BJ (cell line): ENCODE results near the gene MTNR1B. TPM values are rescaled to one million over a fixed set of nuclear protein-coding genes. Genes with fewer than 3 reads are reported as not detected.

Source experiments
- CTCF ChIA-PET: fragments of 350-600 bp; formaldehyde crosslinking; extraction: SDS; loops from one replicate; lab custom pipeline; 2021; ENCODE audit warnings: antibody characterized with exemption, inconsistent platforms; lab: Yijun Ruan, JAX
- POLR2A ChIA-PET: fragments of 300-600 bp; sonication (Branson Sonifier 250); formaldehyde crosslinking; extraction: SDS; loops from one replicate; lab custom pipeline; 2021; ENCODE audit warnings: antibody characterized with exemption; lab: Charles Lee
- DNase-seq: peaks from one replicate; pipeline ENCODE4 v3.0.0-alpha.2; 2011; ENCODE audit warnings: low read depth
- H3K27me3 ChIP-seq: 2 replicates; pipeline ENCODE4 v1.6.0; 2011; ENCODE audit warnings: low read length; ENCODE audit not compliant: control insufficient read depth, insufficient read depth
- H3K36me3 ChIP-seq: 2 replicates; pipeline ENCODE4 v1.5.1; 2011; ENCODE audit warnings: low read length; ENCODE audit not compliant: control insufficient read depth, insufficient read depth
- H3K4me3 ChIP-seq: 2 replicates; pipeline ENCODE4 v1.5.1; 2011; ENCODE audit warnings: low read depth, mild to moderate bottlenecking, control low read depth, low read length
- CTCF ChIP-seq: IDR thresholded peaks from 2 replicates; pipeline ENCODE4 v1.5.1; 2011; ENCODE audit warnings: low read depth, mild to moderate bottlenecking, control low read depth, inconsistent platforms, low read length, moderate library complexity; ENCODE audit not compliant: insufficient read depth
- polyA plus RNA-seq: library from polyadenylated mRNA; depleted of rRNA; stranded (reverse); fragments of >200 nt; gene quantifications from 2 replicates; pipeline ENCODE4 v1.2.3, GENCODE V29; 2011

Gene MTNR1B
- polyA plus RNA-seq, 1 experiment: not detected

- no peak for TF ChIP-seq CTCF
- Histone ChIP-seq H3K36me3 (no peaks in the 10 kb centered on the region), H3K4me3 (no peak overlapping the region), H3K27me3 (peaks cover 18% of the 10 kb centered on the region)
- DNase-seq: no peak
- ChIA-PET POLR2A (interaction anchor here (0.7 kb wide), 1 partner anchor 135 kb away, joined by 4 read pairs; no protein-coding TSS in a partner anchor), CTCF (interaction anchor here (1.0 to 1.3 kb wide), 2 partner anchors 40 to 261 kb away, joined by 4 read pairs; no protein-coding TSS in a partner anchor)
These were observed 4.3 kb upstream of the MTNR1B start for GRCh38 chr11:92965196-92965595.

GRCh38 chr11:92967178-92967577 is 2.3 kb upstream of the MTNR1B start:
- CTCF ChIA-PET: interaction anchor here (1.3 kb wide), 1 partner anchor 24 kb away, joined by 4 read pairs; no protein-coding TSS in a partner anchor

GRCh38 chr11:92967867-92968266 is 1.6 kb upstream of the MTNR1B start:
- Histone ChIP-seq H3K27me3 (peaks cover 18% of the 10 kb centered on the region), H3K4me3 (no peak overlapping the region), H3K36me3 (no peaks in the 10 kb centered on the region)
- TF ChIP-seq CTCF: no peak
- POLR2A ChIA-PET: no interaction called here
- DNase-seq: no peak
- CTCF ChIA-PET: interaction anchor here (1.3 kb wide), 1 partner anchor 25 kb away, joined by 4 read pairs; no protein-coding TSS in a partner anchor

More at GRCh38 chr11:92967178-92967577, 2.3 kb upstream of the MTNR1B start:
- peaks cover 18% of the 10 kb centered on the region for H3K27me3 ChIP-seq
- H3K4me3 ChIP-seq: no peak overlapping the region
- no peak for TF ChIP-seq CTCF
- no peaks in the 10 kb centered on the region for H3K36me3 ChIP-seq
- POLR2A ChIA-PET: no interaction called here
- no peak for DNase-seq

- H3K36me3 ChIP-seq: no peaks in the 10 kb centered on the region
- peaks cover 18% of the 10 kb centered on the region for H3K27me3 ChIP-seq
- ChIA-PET POLR2A (no interaction called here), CTCF (no interaction called here)
- H3K4me3 ChIP-seq: no peak overlapping the region
- no peak for TF ChIP-seq CTCF
- DNase-seq: no peak
These were observed 188 bp upstream of the MTNR1B start for GRCh38 chr11:92969293-92969633.

- ChIA-PET CTCF (no interaction called here), POLR2A (no interaction called here)
- H3K36me3 ChIP-seq: no peaks in the 10 kb centered on the region
- peaks cover 11% of the 10 kb centered on the region for H3K27me3 ChIP-seq
- H3K4me3 ChIP-seq: no peak overlapping the region
- TF ChIP-seq CTCF: no peak
- DNase-seq: no peak
These were observed 2.8 kb downstream of the MTNR1B start for GRCh38 chr11:92972248-92972647.
